ENCODE data around the gene BACE1.

Gene BACE1

GRCh38 chr11:117305145-117305544, 10.9 kb downstream of the BACE1 start:
- FAIRE-seq, result no peak

- no peak for FAIRE-seq
Observed at GRCh38 chr11:117303646-117304315, 12.3 kb downstream of the BACE1 start.

GRCh38 chr11:117303101-117303500, 13.0 kb downstream of the BACE1 start:
- FAIRE-seq, result no peak

- no peak for FAIRE-seq
Observed at GRCh38 chr11:117302228-117302627, 13.8 kb downstream of the BACE1 start.

GRCh38 chr11:117300773-117301172, 15.3 kb downstream of the BACE1 start:
- FAIRE-seq, result no peak

- no peak for FAIRE-seq
Observed at GRCh38 chr11:117300283-117300663, 15.8 kb downstream of the BACE1 start.

GRCh38 chr11:117299351-117300282, 16.4 kb downstream of the BACE1 start:
- no peak for FAIRE-seq

GRCh38 chr11:117298195-117298594, 17.9 kb downstream of the BACE1 start:
- FAIRE-seq, result no peak

- FAIRE-seq, result no peak
Observed at GRCh38 chr11:117296881-117297280, 19.2 kb downstream of the BACE1 start.

GRCh38 chr11:117295438-117296137, 20.5 kb downstream of the BACE1 start:
- no peak for FAIRE-seq

GRCh38 chr11:117292616-117293015, 23.4 kb downstream of the BACE1 start:
- FAIRE-seq, result no peak

GRCh38 chr11:117290809-117291396, 25.2 kb downstream of the BACE1 start, which contains the start of gene BACE1-AS:
TSS of gene BACE1-AS (plus strand) at chr11:117291346.
- FAIRE-seq, result no peak

- no peak for FAIRE-seq
Observed at GRCh38 chr11:117289795-117290194, 26.3 kb downstream of the BACE1 start.

- FAIRE-seq, result no peak
Observed at GRCh38 chr11:117287668-117288067, 28.4 kb downstream of the BACE1 start.

GRCh38 chr11:117286588-117286987, 29.5 kb downstream of the BACE1 start:
- no peak for FAIRE-seq

- no peak for FAIRE-seq
Observed at GRCh38 chr11:117284053-117284452, 32.0 kb downstream of the BACE1 start.

- FAIRE-seq, result no peak
Observed at GRCh38 chr11:117282956-117283355, 33.1 kb downstream of the BACE1 start.

- no peak for FAIRE-seq
Observed at GRCh38 chr11:117281869-117282268, 34.2 kb downstream of the BACE1 start.

GRCh38 chr11:117281159-117281558, 34.9 kb downstream of the BACE1 start:
- FAIRE-seq, result no peak

- FAIRE-seq, result no peak
Observed at GRCh38 chr11:117279711-117280376, 36.2 kb downstream of the BACE1 start.

- no peak for FAIRE-seq
Observed at GRCh38 chr11:117278347-117278746, 37.7 kb downstream of the BACE1 start.

GRCh38 chr11:117273550-117274289, 42.3 kb downstream of the BACE1 start:
- no peak for FAIRE-seq

Data from TTC549 (cell line).